ENCODE measurements around the gene ARL15. TPM values are rescaled to one million over a fixed set of nuclear protein-coding genes. Genes with fewer than 3 reads are reported as not detected.

The ARL15 gene
- total and polyA plus RNA-seq, 2 of the 8 experiments (the other 6 are each of a cell fraction or from before 2014, with no cell fraction given), result 9.9 to 21.2 TPM

DNA sequence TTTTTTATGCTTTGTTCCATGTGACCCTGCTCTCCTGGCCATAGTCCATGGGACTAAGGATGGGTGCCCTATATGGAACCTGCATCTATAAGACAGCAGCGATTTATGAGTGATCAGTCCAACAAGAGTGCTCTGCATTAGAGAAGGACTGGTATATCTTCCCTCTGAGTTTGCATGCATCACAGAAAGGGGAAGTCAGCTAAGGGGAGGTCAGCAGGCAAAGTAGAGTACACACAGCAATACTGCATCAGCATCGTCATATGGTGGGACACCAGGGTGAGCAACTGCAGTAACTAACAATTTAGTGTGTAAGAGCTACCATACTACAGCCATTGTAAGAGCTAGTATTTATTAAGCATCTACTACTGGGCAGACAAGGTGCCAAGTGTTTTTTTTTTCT lies 438.6 kb downstream of the ARL15 start:
- Histone ChIP-seq H2BK5ac (ENCODE audit: low read depth, low read length) (no peak overlapping the region), H4K20me1 (replicated peaks in 1 of 2; ENCODE audit: control insufficient read depth in 1 of 2, insufficient read depth in 2 of 2, low read length in 2 of 2) (no peaks in the 10 kb centered on the region), H4K8ac (ENCODE audit: extremely low read depth, insufficient read depth, low read length) (no peak overlapping the region), H2BK120ac (replicated peaks; ENCODE audit: low read depth, low read length) (no peak overlapping the region), H3K27me3 (replicated peaks in 1 of 4; ENCODE audit: control insufficient read depth in 3 of 4, extremely low read depth in 1 of 4, insufficient read depth in 3 of 4, low read length in 3 of 4) (no peaks in the 10 kb centered on the region), H3K36me3 (ENCODE audit: control insufficient read depth in 2 of 4, insufficient read depth in 4 of 4, low read length in 3 of 4) (peaks cover 0 to 7% (median 0%) of the 10 kb centered on the region in 4 experiments; a peak in 1 of 8 replicates), H3K56ac (replicated peaks; ENCODE audit: insufficient read length, low read depth, low read length) (no peak overlapping the region), H3K4ac (replicated peaks; ENCODE audit: insufficient read length, low read depth, low read length) (no peak overlapping the region), H3K4me1 (replicated peaks in 1 of 4; ENCODE audit: control insufficient read depth in 3 of 4, insufficient read depth in 4 of 4, low read length in 3 of 4) (peaks cover 0 to 2% (median 0%) of the 10 kb centered on the region in 4 experiments; a peak in 1 of 7 replicates), H3K9ac (replicated peaks in 1 of 4; ENCODE audit: extremely low read depth in 1 of 4, low read depth in 3 of 4, low read length in 3 of 4) (no peak overlapping the region), H2BK12ac (ENCODE audit: low read depth, low read length) (no peak overlapping the region), H2BK20ac (ENCODE audit: low read length) (no peak overlapping the region), H3K79me1 (ENCODE audit: low read depth, low read length) (no peaks in the 10 kb centered on the region), H3K23ac (ENCODE audit: insufficient read length) (no peak overlapping the region), H4K91ac (replicated peaks; ENCODE audit: insufficient read length, low read length) (no peak overlapping the region), H3K9me3 (ENCODE audit: insufficient read depth in 2 of 2, low read depth in 1 of 2, low read length in 1 of 2) (peaks cover 14% of the 10 kb centered on the region in 2 experiments), H4K5ac (ENCODE audit: insufficient read length, low read depth, low read length) (no peak overlapping the region), H3K18ac (ENCODE audit: extremely low read depth, low read length) (no peak overlapping the region), H3K79me2 (ENCODE audit: control insufficient read depth in 1 of 2, insufficient read depth in 2 of 2, low read length in 2 of 2) (no peaks in the 10 kb centered on the region), H3K4me3 (ENCODE audit: extremely low read depth in 1 of 4, insufficient read depth in 2 of 4, low read depth in 3 of 4, low read length in 4 of 4) (no peak overlapping the region), H2BK15ac (ENCODE audit: low read length) (no peak overlapping the region), H3K27ac (ENCODE audit: low read depth, low read length) (no peak overlapping the region), H2AFZ (ENCODE audit: low read length) (no peak overlapping the region), H3K23me2 (ENCODE audit: low read depth, low read length) (no peaks in the 10 kb centered on the region), H3K4me2 (ENCODE audit: insufficient read depth in 1 of 2, low read depth in 2 of 2, low read length in 2 of 2) (no peak overlapping the region), H3K14ac (ENCODE audit: insufficient read length) (no peak overlapping the region), H2AK5ac (ENCODE audit: low read depth, low read length) (no peak overlapping the region)
- CTCF ChIA-PET (ENCODE audit: partially characterized antibody), result interaction anchor here (0.6 to 2.2 kb wide), 3 partner anchors 189 to 617 kb away, joined by 3 to 4 read pairs (median 4); no protein-coding TSS in a partner anchor
- POLR2A ChIA-PET (ENCODE audit: partially characterized antibody), result no interaction called here
- WGBS, 2 experiments (ENCODE audit: extremely low coverage in 1 of 2, insufficient coverage in 1 of 2, insufficient read length in 1 of 2, insufficient replicate concordance in 2 of 2, low coverage in 1 of 2, low lambda C conversion rate in 2 of 2, missing lambda C conversion rate in 1 of 2), result 97% methylated on average over 2 of the region's 2 CpGs; no CpG with 5 or more reads in 1 of the 2 experiments
- FAIRE-seq (no peak), DNase-seq (ENCODE audit: low read depth in 1 of 2, low spot score in 2 of 2) (no peak)
- TF ChIP-seq CHD2 (IDR thresholded peaks at IDR 0.05; ENCODE audit: low read length), result no peak
- TF ChIP-seq HDAC6 (IDR thresholded peaks at IDR 0.05; ENCODE audit: low read depth, low read length), result no peak
- TF ChIP-seq KDM4A (IDR thresholded peaks at IDR 0.05; ENCODE audit: low read depth, low read length, severe bottlenecking), result no peak
- TF ChIP-seq SAP30 (IDR thresholded peaks at IDR 0.05; ENCODE audit: insufficient read depth, insufficient replicate concordance, low read length), result no peak
- TF ChIP-seq RBBP5 (IDR thresholded peaks at IDR 0.05; ENCODE audit: borderline replicate concordance, low read depth, low read length), result no peak
- TF ChIP-seq JUN (IDR thresholded peaks at IDR 0.05; ENCODE audit: low read depth, low read length), result no peak
- TF ChIP-seq, protein P1, sequence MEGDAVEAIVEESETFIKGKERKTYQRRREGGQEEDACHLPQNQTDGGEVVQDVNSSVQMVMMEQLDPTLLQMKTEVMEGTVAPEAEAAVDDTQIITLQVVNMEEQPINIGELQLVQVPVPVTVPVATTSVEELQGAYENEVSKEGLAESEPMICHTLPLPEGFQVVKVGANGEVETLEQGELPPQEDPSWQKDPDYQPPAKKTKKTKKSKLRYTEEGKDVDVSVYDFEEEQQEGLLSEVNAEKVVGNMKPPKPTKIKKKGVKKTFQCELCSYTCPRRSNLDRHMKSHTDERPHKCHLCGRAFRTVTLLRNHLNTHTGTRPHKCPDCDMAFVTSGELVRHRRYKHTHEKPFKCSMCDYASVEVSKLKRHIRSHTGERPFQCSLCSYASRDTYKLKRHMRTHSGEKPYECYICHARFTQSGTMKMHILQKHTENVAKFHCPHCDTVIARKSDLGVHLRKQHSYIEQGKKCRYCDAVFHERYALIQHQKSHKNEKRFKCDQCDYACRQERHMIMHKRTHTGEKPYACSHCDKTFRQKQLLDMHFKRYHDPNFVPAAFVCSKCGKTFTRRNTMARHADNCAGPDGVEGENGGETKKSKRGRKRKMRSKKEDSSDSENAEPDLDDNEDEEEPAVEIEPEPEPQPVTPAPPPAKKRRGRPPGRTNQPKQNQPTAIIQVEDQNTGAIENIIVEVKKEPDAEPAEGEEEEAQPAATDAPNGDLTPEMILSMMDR (IDR thresholded peaks at IDR 0.05; ENCODE audit: control extremely low read depth in 1 of 3, insufficient read depth in 1 of 3, low read depth in 1 of 3, low read length in 3 of 3), result no peak
- TF ChIP-seq CHD1 (IDR thresholded peaks at IDR 0.05; ENCODE audit: low read depth, low read length), result no peak
- TF ChIP-seq ZNF274 (IDR thresholded peaks at IDR 0.05; ENCODE audit: borderline replicate concordance, extremely low read depth, low read length), result no peak

Data from H1 (cell line).